Left hindlimb (tissue), 1 donor: Measurements from ENCODE around the gene TMEM139.
"Not testable (repeated sequence)": the region's sequence is repeated elsewhere in the genome, so short reads cannot be mapped to it uniquely, and the experiment has no call there.

Experiments used
- DNase-seq: peaks from one replicate; pipeline ENCODE4 v3.0.0-alpha.2; 2018

TMEM139 gene

GRCh38 chr7:143261901-143262300 is 22.9 kb upstream of the TMEM139 start:
- DNase-seq, result no peak

GRCh38 chr7:143263266-143264195 is 21.2 kb upstream of the TMEM139 start, which contains the start of gene GSTK1:
Gene GSTK1, plus strand, starts transcription at chr7:143263441. Its CDS starts 73 bp downstream, at chr7:143263514.
- DNase-seq, result peak; percentile 86

GRCh38 chr7:143264196-143264568 is 20.6 kb upstream of the TMEM139 start:
- not testable (repeated sequence) for DNase-seq

GRCh38 chr7:143265017-143265693 is 19.6 kb upstream of the TMEM139 start:
- DNase-seq, result no peak

GRCh38 chr7:143269251-143269650 is 15.5 kb upstream of the TMEM139 start:
- DNase-seq, result no peak

- no peak for DNase-seq
These were observed 13.5 kb upstream of the TMEM139 start for GRCh38 chr7:143271240-143271639.

- no peak for DNase-seq
These were observed 11.9 kb upstream of the TMEM139 start for GRCh38 chr7:143272871-143273270.

GRCh38 chr7:143279186-143280098 is 5.3 kb upstream of the TMEM139 start:
- no peak for DNase-seq

GRCh38 chr7:143280160-143280559 is 4.6 kb upstream of the TMEM139 start:
- DNase-seq, result no peak

GRCh38 chr7:143280566-143280965 is 4.2 kb upstream of the TMEM139 start:
- DNase-seq, result no peak

- no peak for DNase-seq
These were observed 3.2 kb upstream of the TMEM139 start for GRCh38 chr7:143281529-143281928.

GRCh38 chr7:143282124-143282523 is 2.6 kb upstream of the TMEM139 start:
- no peak for DNase-seq

GRCh38 chr7:143283381-143283780 is 1.4 kb upstream of the TMEM139 start:
- DNase-seq, result no peak

GRCh38 chr7:143285470-143285778 is 666 bp downstream of the TMEM139 start:
- no peak for DNase-seq

- no peak for DNase-seq
These were observed 1.2 kb downstream of the TMEM139 start for GRCh38 chr7:143285806-143286521.

- DNase-seq, result no peak
These were observed 1.7 kb downstream of the TMEM139 start for GRCh38 chr7:143286522-143286890.

GRCh38 chr7:143287339-143287934 is 2.7 kb downstream of the TMEM139 start:
- DNase-seq, result no peak

GRCh38 chr7:143287935-143288826 is 3.4 kb downstream of the TMEM139 start, which contains the start of gene CASP2:
Gene CASP2, plus strand, starts transcription at chr7:143288351. Its CDS starts 105 bp downstream, at chr7:143288456.
- peak; percentile 99 for DNase-seq

- DNase-seq, result no peak
These were observed 4.1 kb downstream of the TMEM139 start for GRCh38 chr7:143288836-143289235.

GRCh38 chr7:143289421-143289820 is 4.7 kb downstream of the TMEM139 start:
- no peak for DNase-seq

- not testable (repeated sequence) for DNase-seq
These were observed 5.1 kb downstream of the TMEM139 start for GRCh38 chr7:143289888-143290287.
